ENCODE measurements around the gene FLYWCH2.

The FLYWCH2 gene

DNA sequence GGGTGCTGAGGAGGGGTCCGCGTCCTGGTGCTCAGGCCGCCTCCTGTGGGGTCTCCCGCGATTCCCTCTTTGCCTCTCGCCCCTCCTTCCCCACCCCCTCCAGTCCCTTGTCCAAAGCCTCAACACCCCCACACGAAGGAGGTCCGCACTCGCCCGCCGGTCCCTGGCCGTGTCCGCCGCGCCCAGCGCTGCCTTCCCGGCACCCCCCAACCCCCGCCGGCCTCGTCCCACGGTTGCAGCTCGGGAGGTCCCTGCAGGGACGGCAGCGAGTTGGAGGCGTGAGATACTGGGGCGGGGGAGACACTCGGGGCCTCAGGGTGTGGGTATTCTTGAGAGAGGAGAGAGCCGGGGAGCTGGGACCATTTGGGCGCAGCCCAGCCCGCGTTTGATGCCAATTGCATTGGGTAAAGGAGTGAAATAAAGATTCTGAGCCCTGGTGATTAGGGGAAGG lies 468 bp downstream of the FLYWCH2 start (continued):
- TF ChIP-seq ZNF157 (tag by site-specific recombination; IDR thresholded peaks at IDR 0.05) (no peak), ZNF658 (tag by site-specific recombination; IDR thresholded peaks at IDR 0.05) (no peak), SCRT2 (tag by site-specific recombination; IDR thresholded peaks at IDR 0.05) (no peak), KLF1 (tag by site-specific recombination; IDR thresholded peaks at IDR 0.05) (0 out of 2 replicates have a peak, but pooled peaks have one; percentile 4), ZNF677 (tag by site-specific recombination; IDR thresholded peaks at IDR 0.05) (no peak), ZXDB (tag by site-specific recombination; IDR thresholded peaks at IDR 0.05) (peak; percentile 3; the same call in 1 of the 2 replicates), ZNF621 (tag by site-specific recombination; IDR thresholded peaks at IDR 0.05) (no peak), ZNF2 (tag by site-specific recombination; IDR thresholded peaks at IDR 0.05) (no peak), KLF7 (tag by site-specific recombination; IDR thresholded peaks at IDR 0.05; ENCODE audit: borderline replicate concordance) (0 out of 2 replicates have a peak, but pooled peaks have one; percentile 51), HOXA7 (CRISPR knock-in tag; IDR thresholded peaks at IDR 0.05; ENCODE audit: borderline replicate concordance) (no peak), ZFP69B (tag by site-specific recombination; IDR thresholded peaks at IDR 0.05) (no peak; the same call in none of the 2 replicates), ZBTB8A (tag by site-specific recombination; IDR thresholded peaks at IDR 0.05) (no peak; the same call in 1 of the 2 replicates), ZNF138 (tag by site-specific recombination; IDR thresholded peaks at IDR 0.05; ENCODE audit: borderline replicate concordance) (no peak), ZNF76 (tag by site-specific recombination; IDR thresholded peaks at IDR 0.05; ENCODE audit: borderline replicate concordance, low read depth) (peak; percentile 86), ZNF768 (tag by site-specific recombination; IDR thresholded peaks at IDR 0.05) (no peak), ZFP37 (tag by site-specific recombination; IDR thresholded peaks at IDR 0.05) (peak; percentile 70; the same call in 1 of the 2 replicates), ZNF433 (tag by site-specific recombination; IDR thresholded peaks at IDR 0.05; ENCODE audit: low read depth) (no peak), HOXD13 (CRISPR knock-in tag; IDR thresholded peaks at IDR 0.05; ENCODE audit: borderline replicate concordance) (no peak), ZNF660 (tag by site-specific recombination; IDR thresholded peaks at IDR 0.05) (no peak), OSR2 (tag by site-specific recombination; IDR thresholded peaks at IDR 0.05) (no peak), ZNF501 (tag by site-specific recombination; IDR thresholded peaks at IDR 0.05) (peak; percentile 72; the same call in 1 of the 2 replicates), ZBTB1 (tag by site-specific recombination; IDR thresholded peaks at IDR 0.05) (0 out of 2 replicates have a peak, but pooled peaks have one; percentile 37), WT1 (tag by site-specific recombination; IDR thresholded peaks at IDR 0.05) (no peak), GLI4 (tag by site-specific recombination; IDR thresholded peaks at IDR 0.05) (peak; percentile 28; the same call in 1 of the 2 replicates), ZNF366 (tag by site-specific recombination; conservative IDR thresholded peaks at IDR 0.05) (no peak), ZNF473 (tag by site-specific recombination; IDR thresholded peaks at IDR 0.05) (no peak), ZBTB48 (tag by site-specific recombination; IDR thresholded peaks at IDR 0.05) (peak; percentile 91), ZNF121 (tag by site-specific recombination; IDR thresholded peaks at IDR 0.05) (no peak), ZNF670 (tag by site-specific recombination; IDR thresholded peaks at IDR 0.05; ENCODE audit: low read depth) (no peak)
- TF ChIP-seq, protein P1, sequence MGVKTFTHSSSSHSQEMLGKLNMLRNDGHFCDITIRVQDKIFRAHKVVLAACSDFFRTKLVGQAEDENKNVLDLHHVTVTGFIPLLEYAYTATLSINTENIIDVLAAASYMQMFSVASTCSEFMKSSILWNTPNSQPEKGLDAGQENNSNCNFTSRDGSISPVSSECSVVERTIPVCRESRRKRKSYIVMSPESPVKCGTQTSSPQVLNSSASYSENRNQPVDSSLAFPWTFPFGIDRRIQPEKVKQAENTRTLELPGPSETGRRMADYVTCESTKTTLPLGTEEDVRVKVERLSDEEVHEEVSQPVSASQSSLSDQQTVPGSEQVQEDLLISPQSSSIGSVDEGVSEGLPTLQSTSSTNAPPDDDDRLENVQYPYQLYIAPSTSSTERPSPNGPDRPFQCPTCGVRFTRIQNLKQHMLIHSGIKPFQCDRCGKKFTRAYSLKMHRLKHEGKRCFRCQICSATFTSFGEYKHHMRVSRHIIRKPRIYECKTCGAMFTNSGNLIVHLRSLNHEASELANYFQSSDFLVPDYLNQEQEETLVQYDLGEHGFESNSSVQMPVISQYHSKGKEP (tag by site-specific recombination; IDR thresholded peaks at IDR 0.05), result no peak
- TF ChIP-seq, protein P2, sequence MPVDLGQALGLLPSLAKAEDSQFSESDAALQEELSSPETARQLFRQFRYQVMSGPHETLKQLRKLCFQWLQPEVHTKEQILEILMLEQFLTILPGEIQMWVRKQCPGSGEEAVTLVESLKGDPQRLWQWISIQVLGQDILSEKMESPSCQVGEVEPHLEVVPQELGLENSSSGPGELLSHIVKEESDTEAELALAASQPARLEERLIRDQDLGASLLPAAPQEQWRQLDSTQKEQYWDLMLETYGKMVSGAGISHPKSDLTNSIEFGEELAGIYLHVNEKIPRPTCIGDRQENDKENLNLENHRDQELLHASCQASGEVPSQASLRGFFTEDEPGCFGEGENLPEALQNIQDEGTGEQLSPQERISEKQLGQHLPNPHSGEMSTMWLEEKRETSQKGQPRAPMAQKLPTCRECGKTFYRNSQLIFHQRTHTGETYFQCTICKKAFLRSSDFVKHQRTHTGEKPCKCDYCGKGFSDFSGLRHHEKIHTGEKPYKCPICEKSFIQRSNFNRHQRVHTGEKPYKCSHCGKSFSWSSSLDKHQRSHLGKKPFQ (tag by site-specific recombination; IDR thresholded peaks at IDR 0.05), result no peak
- TF ChIP-seq, protein P3, sequence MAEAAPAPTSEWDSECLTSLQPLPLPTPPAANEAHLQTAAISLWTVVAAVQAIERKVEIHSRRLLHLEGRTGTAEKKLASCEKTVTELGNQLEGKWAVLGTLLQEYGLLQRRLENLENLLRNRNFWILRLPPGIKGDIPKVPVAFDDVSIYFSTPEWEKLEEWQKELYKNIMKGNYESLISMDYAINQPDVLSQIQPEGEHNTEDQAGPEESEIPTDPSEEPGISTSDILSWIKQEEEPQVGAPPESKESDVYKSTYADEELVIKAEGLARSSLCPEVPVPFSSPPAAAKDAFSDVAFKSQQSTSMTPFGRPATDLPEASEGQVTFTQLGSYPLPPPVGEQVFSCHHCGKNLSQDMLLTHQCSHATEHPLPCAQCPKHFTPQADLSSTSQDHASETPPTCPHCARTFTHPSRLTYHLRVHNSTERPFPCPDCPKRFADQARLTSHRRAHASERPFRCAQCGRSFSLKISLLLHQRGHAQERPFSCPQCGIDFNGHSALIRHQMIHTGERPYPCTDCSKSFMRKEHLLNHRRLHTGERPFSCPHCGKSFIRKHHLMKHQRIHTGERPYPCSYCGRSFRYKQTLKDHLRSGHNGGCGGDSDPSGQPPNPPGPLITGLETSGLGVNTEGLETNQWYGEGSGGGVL (tag by site-specific recombination; IDR thresholded peaks at IDR 0.05), result peak; percentile 58
- TF ChIP-seq, protein P4, sequence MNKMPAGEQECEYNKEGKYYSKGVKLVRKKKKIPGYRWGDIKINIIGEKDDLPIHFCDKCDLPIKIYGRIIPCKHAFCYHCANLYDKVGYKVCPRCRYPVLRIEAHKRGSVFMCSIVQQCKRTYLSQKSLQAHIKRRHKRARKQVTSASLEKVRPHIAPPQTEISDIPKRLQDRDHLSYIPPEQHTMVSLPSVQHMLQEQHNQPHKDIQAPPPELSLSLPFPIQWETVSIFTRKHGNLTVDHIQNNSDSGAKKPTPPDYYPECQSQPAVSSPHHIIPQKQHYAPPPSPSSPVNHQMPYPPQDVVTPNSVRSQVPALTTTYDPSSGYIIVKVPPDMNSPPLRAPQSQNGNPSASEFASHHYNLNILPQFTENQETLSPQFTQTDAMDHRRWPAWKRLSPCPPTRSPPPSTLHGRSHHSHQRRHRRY (tag by site-specific recombination; IDR thresholded peaks at IDR 0.05), result 0 out of 2 replicates have a peak, but pooled peaks have one; percentile 35
- TF ChIP-seq, protein P5, sequence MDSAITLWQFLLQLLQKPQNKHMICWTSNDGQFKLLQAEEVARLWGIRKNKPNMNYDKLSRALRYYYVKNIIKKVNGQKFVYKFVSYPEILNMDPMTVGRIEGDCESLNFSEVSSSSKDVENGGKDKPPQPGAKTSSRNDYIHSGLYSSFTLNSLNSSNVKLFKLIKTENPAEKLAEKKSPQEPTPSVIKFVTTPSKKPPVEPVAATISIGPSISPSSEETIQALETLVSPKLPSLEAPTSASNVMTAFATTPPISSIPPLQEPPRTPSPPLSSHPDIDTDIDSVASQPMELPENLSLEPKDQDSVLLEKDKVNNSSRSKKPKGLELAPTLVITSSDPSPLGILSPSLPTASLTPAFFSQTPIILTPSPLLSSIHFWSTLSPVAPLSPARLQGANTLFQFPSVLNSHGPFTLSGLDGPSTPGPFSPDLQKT (IDR thresholded peaks at IDR 0.05; ENCODE audit: borderline replicate concordance, low read depth, low read length), result no peak
- TF ChIP-seq, protein P6, sequence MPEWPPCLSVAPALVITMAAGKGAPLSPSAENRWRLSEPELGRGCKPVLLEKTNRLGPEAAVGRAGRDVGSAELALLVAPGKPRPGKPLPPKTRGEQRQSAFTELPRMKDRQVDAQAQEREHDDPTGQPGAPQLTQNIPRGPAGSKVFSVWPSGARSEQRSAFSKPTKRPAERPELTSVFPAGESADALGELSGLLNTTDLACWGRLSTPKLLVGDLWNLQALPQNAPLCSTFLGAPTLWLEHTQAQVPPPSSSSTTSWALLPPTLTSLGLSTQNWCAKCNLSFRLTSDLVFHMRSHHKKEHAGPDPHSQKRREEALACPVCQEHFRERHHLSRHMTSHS (tag by site-specific recombination; IDR thresholded peaks at IDR 0.05), result no peak

Measured in HEK293 (cell line).